Iris pigment epithelial cell (primary cell): Measurements from ENCODE around the gene FNDC3B.

Source experiments
- DNase-seq: peaks from one replicate; pipeline ENCODE4 v3.0.0-alpha.2; 2011; ENCODE audit warnings: low read depth

Gene FNDC3B

DNA sequence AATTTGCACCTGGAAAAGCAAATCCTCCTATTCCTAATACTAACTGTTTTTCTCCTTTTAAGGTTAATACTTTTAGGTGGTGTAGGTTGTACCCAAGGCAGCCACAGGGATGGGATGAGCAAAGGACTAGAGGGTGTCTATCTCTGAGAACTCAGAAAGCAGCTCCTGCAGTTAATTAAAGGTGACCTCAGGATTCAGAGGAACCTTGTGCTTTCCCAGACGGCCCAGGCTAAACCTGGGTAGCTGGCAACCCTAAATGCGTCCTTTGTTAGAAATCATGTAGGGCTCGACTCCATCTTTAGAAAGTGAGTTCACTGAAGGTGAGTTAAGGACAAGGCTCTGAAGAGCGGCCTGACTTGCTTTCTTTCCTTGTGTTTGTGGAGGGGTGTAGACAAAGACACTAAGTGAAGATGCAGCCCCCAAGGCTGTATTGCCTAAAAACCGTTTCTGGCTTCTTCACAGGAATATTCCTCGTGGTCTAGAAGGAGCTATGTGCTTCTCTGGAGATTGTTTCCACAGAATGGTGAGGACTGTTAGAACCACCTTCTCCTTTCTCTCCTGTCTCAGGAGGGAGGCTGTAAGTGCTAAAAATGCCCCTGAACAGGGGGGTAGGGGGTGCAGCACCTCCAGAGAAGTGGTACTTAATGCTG, 14.9 kb downstream of the FNDC3B start:
- DNase-seq: no peak

GRCh38 chr3:172056416-172056815, 17.0 kb downstream of the FNDC3B start:
- no peak for DNase-seq

DNA sequence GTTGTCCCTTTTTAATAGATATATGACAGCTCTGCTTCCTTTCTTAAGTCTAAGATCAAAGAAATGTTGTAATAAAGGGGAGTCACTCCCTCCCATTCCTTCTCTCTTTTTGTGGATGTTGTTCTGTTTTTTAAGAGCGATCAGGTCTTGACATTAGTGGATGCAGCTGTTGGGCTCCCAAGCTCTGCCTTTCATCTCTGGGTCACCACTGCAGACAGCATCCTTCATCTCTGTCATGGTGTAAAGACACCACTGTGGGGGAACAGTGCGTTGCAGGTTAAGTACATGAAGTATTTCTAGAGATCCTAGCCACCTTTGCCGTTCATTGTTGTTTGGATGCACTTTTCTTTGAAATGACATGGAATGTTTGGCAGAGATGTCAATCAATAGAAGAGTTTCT, 17.7 kb downstream of the FNDC3B start:
- DNase-seq: no peak

DNA sequence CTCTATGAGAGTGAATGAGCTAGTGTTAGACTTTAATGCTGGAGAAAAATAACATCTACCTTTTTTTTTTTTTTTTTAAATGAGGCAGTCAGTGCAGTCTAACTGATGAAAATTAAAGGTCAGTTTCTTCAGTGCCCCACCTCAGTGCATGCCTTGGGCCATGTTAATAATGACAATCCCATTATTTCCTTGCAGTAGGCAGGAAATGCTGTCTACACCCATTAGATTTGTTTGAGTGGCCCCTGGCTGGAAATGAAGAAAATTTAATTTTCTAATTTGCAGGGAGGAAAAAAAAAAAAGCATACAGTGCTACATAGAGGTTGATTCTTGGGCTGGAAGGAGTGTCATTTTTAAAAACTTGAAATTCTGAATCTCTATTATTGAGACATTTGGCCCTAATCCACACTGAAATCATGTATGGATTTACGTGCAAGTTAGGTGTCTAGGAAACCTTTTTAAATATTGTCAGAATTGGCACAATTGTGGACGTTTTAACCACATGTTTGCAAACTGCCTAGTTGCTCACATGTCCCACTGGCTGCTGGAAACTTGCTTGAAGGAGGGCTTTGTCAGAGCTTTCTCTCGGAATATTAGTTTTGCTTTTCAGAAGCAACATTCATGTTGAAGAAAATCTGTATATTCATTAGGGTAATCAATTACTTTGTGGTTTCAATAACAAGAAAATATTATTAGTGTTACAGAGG, 18.4 kb downstream of the FNDC3B start:
- no peak for DNase-seq

DNA sequence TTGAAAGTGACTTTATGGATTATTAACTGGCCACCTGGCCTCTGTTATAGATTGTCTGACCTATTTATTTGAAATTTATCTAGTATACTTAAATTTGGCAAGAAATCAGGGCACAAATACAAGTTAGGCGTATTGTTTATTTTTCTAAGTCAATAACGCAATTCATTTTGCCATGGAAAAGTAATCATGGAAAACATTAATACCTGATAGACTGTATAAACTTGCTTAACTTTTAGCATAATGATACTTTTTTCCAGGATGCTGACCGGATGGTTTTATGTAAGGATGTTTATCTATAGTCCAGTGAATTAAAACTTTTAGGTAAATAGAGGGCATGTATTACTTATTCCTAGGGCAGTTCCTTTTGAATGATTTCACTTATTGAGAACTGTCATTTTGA, 20.2 kb downstream of the FNDC3B start:
- DNase-seq: no peak

DNA sequence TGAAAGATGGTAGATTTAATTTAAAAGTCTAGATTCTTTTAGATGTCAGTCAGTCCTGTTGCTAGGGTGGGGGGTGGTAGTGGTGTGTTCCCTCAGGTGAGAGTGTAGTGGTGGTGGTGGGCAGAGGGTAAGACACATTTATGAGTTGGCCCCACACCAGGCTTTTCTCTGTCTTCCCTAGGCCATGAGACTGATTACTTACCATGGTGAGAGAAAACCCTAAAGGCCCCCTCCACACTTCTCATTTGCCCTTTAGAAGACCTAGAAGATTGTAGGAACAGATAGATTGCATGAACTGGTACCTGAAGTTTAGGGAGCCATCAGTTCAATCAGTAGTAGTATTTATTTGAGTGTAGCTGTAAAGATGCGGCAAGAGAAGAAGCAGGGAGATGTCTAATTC, 20.9 kb downstream of the FNDC3B start:
- no peak for DNase-seq

- peak; percentile 47 for DNase-seq
Observed at GRCh38 chr3:172061724-172062184, 22.4 kb downstream of the FNDC3B start.

DNA sequence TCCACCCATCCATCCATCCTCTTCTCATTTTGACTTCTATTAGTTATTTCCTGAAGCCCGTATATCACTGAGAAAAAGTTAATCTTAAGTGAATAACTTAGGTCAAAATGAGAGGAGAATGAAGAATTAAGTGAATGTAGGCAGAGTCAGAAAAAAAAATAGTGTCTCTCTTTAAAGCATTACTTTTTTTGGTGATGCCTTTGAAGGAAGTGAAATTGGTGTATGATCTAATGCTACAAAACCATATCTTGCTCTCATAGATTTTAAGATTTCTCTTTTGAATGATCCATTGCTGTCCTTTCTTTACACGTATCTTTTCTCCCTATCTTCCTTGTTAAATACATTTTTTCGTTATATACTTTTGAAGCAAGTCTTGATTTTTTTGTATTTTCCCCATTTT, 23.4 kb downstream of the FNDC3B start:
- no peak for DNase-seq

DNA sequence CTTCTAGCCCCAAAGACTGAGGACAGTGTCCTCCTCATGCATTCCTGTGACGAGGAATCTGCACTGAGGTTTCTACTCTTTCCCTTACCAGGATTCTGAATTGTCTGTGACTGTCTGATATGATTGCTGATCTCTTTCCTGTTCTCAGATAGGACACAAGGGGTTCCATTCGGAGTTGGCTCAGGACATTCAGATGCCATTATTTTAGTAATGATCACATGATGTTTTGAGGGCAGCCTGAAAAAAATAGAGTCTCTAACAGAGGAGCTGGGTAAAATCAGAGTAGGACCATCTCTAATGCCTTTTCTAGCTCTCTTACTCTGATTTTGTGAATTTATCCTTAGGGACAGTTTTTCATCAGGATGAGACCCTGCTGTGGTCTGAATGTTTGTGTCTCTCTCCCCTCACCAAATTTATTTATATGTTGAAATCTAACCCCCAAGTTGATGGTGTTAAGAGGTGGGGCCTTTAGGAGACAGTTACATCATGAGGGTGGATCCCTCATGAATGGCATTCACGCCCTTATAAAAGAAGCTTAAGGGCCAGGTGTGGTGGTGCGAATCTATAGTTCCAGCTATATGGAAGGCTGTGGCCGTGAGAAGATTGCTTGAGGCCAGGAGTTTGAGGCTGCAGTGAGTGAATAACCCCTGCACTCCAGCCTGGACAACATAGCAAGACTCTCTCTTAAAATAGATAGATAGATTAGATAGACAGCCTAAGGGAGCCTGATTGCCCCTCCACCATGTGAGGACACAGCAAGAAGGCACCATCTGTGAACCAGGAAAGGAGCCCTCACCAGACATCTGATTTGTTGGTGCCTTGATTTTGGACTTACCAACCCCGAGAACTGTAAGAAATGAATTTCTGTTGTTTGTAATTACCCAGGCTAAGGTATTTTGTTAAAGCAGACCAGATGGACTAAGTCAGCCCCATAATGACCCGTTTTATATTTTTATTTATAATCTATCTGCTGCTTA, 24.4 kb downstream of the FNDC3B start:
- DNase-seq: no peak

DNA sequence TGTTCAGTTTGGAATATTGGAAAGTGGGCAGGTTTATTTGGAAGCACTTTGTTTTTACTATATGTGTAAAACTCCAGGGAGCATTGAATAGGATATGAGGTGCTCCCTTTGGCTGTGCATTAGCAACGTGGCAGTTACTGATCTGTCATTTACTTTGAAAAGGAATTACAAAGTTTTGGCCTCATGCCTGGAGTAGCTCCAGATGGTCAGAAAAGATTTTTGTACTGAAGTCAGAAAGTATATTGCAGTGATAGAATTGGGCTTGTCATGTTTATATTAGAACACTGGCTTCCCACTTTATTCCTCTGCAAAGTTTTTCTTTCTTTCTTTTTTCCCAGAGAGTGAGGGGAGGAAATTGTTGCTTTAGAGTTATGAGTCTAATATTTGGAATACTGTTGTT, 26.1 kb downstream of the FNDC3B start:
- peak; percentile 78 for DNase-seq

DNA sequence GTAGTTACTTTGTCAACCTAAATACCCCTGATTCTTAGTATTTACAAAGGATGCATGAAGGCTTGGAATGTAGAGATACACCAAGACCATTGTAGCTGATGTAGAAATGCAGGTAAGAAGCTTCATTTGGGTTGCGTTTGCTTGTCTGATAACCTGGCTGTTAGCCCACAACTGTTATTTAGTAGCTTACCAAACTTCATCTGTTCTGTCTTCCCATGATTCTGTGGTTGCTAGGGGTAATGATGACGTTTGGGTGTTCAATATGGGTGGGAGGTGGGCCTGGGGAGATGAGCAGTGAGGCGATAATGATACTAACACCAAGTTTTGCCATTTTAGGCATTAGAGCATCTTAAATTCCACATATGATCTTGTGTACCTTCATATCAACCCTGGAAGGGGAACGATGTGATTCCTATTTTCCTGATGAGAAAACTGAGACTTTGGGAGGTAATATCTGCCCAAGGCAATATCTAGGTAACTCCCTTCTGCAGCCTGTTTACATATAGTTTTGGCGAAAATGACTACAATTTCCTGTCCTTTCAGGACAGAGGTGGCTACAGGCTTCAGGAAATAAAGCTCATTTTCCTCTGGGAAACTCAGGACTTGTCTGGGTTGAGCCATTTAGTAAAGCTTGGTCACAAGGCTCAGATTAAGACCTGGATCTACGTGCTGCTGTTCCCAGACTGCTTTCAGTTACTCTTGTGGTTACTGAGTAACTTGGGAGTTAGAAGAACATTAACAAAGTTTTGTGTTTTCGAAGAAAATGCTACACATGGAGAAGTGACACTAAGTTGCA, 26.8 kb downstream of the FNDC3B start:
- peak; percentile 87 for DNase-seq

DNA sequence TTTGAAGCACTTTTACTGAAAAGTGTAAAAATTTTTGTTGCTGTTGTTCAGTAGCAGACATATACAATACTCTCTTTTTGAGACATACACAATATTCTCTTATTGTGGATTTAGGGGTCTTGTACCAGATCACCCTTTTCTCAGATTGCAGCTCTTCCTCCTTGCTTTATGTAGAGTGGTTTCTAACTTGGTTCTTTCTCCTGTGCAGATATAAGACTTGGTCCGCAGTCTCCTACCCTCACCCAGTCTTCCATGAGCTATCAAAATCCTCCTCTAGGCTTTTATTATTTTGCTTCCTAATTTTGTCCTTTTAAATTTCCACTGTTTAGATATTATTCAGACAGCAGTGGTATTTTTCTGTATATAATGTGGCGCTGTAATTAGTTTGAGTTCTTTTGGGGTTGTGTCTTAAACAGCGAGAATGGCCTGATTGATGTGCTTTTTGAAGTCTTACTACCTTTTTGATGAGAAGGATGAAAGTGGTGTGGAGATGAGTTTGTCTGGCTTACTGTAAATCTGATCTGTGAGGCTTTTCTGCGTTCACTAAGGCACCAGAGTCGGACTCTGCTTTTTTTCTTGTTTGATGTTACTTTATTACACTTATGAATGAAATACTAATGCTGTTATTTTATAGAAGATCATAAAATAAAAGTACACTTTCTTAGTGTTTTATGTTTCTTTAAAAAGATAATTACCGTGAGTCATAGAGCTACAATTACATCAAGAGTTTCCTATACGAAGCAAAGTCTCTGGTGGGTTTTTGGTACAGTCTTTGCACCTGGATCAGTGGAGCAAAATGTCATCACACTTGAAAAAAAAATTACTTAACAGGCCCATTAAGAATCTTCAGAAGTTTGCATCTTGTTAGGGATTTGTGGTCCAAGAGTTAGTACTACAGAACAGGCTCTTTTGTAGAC, 27.8 kb downstream of the FNDC3B start:
- no peak for DNase-seq

GRCh38 chr3:172067837-172068440, 28.6 kb downstream of the FNDC3B start:
- DNase-seq: no peak

GRCh38 chr3:172068977-172069376, 29.6 kb downstream of the FNDC3B start:
- DNase-seq: no peak

- no peak for DNase-seq
Observed at GRCh38 chr3:172069478-172069877, 30.1 kb downstream of the FNDC3B start.

DNA sequence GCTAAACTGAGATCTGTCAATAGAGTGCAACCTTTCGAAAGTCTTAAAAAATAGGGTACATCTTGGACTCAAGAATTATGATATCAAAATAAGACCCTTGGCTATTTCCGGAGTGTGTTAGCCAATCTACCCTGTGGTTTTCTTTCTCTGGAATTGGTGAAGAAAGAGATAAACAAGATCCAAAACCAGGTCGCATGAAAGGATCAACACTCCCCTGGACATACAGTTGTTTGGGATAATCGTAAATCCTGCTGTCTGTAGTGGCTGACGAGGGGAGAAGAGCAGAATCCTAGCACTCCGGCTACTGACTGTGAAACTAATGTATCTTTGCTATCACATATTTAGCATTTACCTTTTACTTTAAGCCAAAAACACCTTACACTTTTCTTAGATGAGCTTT, 30.9 kb downstream of the FNDC3B start:
- no peak for DNase-seq

- DNase-seq: no peak
Observed at GRCh38 chr3:172070802-172071201, 31.4 kb downstream of the FNDC3B start.

DNA sequence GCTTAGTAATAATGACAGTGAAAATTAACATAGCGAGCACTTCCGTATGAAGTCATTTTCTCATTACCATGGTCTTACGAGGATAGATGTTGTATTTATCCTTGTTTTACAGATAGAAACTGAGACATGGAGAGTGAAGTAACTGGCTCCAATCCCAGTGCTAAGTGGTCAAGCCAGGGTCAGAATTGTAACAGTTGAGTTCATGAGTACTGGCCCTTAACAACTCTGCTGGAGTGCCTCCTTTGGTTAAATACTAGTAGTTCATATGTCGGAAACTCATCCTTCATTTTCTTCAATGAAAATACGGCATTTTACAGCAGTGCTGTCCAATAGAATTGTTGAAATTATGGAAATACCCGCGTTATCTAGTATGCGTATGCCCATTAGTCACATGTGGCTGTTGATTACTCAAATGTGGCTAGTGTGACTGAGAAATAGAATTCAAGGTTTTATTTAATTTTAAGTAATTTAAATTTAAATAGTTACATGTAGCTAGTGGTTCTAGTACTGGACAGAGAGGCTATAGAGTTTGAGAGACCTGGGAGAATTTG, 32.5 kb downstream of the FNDC3B start:
- peak; percentile 63 for DNase-seq

DNA sequence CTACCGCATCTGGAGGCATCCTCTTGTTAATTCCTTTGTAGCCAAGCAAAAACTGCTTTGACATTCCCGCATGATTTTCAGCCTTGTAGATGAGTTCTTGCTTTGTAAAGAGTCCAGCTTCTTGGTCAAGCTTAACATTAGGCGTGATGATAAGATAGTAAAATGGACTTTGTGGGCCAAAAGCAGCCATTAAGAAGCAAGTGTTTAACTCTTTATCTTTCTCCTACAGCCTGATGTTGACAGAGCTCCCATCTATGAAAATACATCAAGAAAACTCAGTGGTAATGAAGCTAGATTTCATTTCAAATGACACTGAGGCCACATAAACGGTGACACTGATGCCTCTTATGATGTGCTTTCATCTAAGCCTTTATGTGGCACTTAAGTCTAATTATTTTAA, 33.2 kb downstream of the FNDC3B start:
- DNase-seq: no peak
